CD4-positive, alpha-beta T cell treated with Interleukin-2 at 100 ng/mL for 4 hours (primary cell): ENCODE results near the gene GNAS-AS1.
A peak's percentile ranks its signal among the peaks of the same experiment; 100 is the strongest.

Experiments
- DNase-seq: peaks from one replicate; pipeline ENCODE4 v3.0.0-alpha.2; 2020; ENCODE audit warnings: low spot score

The GNAS-AS1 gene

GRCh38 chr20:58850693-58851174 is at the start of gene GNAS-AS1:
Gene GNAS-AS1, minus strand, starts transcription at chr20:58850902.
- peak; percentile 84 for DNase-seq

GRCh38 chr20:58900397-58900796 is 49.7 kb upstream of the GNAS-AS1 start:
- DNase-seq: no peak

- no peak for DNase-seq
Observed at GRCh38 chr20:58899512-58899911, 48.8 kb upstream of the GNAS-AS1 start.

- no peak for DNase-seq
Observed at GRCh38 chr20:58898629-58899408, 48.1 kb upstream of the GNAS-AS1 start.

- no peak for DNase-seq
Observed at GRCh38 chr20:58897488-58897887, 46.8 kb upstream of the GNAS-AS1 start.

- DNase-seq: no peak
Observed at GRCh38 chr20:58896820-58897219, 46.1 kb upstream of the GNAS-AS1 start.

GRCh38 chr20:58895448-58896180 is 44.9 kb upstream of the GNAS-AS1 start:
- no peak for DNase-seq

- DNase-seq: no peak
Observed at GRCh38 chr20:58894652-58895447, 44.1 kb upstream of the GNAS-AS1 start.

- DNase-seq: peak; percentile 39
Observed at GRCh38 chr20:58893355-58894120, 42.8 kb upstream of the GNAS-AS1 start.

- no peak for DNase-seq
Observed at GRCh38 chr20:58892932-58893224, 42.2 kb upstream of the GNAS-AS1 start.

GRCh38 chr20:58892141-58892931 is 41.6 kb upstream of the GNAS-AS1 start:
- DNase-seq: peak; percentile 71

GRCh38 chr20:58891718-58892140 is 41.0 kb upstream of the GNAS-AS1 start:
- DNase-seq: peak; percentile 30

GRCh38 chr20:58891086-58891717 is 40.5 kb upstream of the GNAS-AS1 start:
- peak; percentile 74 for DNase-seq

GRCh38 chr20:58890518-58891085 is 39.9 kb upstream of the GNAS-AS1 start:
- peak; percentile 70 for DNase-seq

GRCh38 chr20:58889798-58890517 is 39.3 kb upstream of the GNAS-AS1 start:
- no peak for DNase-seq

- DNase-seq: no peak
Observed at GRCh38 chr20:58889334-58889760, 38.6 kb upstream of the GNAS-AS1 start.

GRCh38 chr20:58888521-58889333 is 38.0 kb upstream of the GNAS-AS1 start:
- DNase-seq: peak; percentile 87

GRCh38 chr20:58888103-58888502 is 37.4 kb upstream of the GNAS-AS1 start:
- DNase-seq: no peak
